ENCODE measurements around the gene OR2A2. TPM values are rescaled to one million over a fixed set of nuclear protein-coding genes. Genes with fewer than 3 reads are reported as not detected.

Gene OR2A2
- total RNA-seq, 2 experiments from 2014 or later: not detected

DNA sequence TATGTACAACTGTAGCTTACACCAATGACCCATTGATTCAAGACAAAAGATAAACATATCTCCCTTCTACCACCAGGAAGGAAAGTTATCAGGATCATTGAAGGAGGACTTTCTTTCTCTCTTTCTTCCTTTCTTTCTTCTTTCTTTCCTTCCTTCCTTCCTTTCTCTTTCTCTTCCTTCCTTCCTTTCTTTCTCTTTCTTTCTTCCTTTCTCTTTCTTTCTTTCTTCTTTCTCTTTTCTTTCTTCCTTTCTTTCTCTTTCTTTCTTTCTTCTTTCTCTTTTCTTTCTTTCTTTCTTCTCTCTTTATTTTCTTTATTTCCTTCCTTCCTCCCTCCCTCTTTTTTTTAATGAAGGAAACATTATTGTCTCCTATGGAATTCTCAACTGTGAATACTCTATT lies 10.6 kb upstream of the OR2A2 start:
- H3K4me3 ChIP-seq (ENCODE audit: low read length): no peak overlapping the region
- ATAC-seq (ENCODE audit: poor library complexity) (no peak), DNase-seq (no peak)
- H3K27ac ChIP-seq (ENCODE audit: low read depth in 1 of 2, low read length in 2 of 2): no peak overlapping the region
- CTCF ChIA-PET: no interaction called here
- Mint-ChIP-seq H3K9me3 (no peaks in the 10 kb centered on the region), H3K4me3 (no peak overlapping the region), H3K4me1 (ENCODE audit: low read depth) (peaks cover 11% of the 10 kb centered on the region), H3K27me3 (peaks cover 13% of the 10 kb centered on the region), H3K36me3 (ENCODE audit: low read depth) (no peaks in the 10 kb centered on the region), H3K27ac (no peak overlapping the region)
- no peaks in the 10 kb centered on the region for H3K9me3 ChIP-seq (ENCODE audit: control insufficient read depth in 1 of 2, insufficient read depth in 1 of 2, low read length in 2 of 2)
- TF ChIP-seq, protein P1, sequence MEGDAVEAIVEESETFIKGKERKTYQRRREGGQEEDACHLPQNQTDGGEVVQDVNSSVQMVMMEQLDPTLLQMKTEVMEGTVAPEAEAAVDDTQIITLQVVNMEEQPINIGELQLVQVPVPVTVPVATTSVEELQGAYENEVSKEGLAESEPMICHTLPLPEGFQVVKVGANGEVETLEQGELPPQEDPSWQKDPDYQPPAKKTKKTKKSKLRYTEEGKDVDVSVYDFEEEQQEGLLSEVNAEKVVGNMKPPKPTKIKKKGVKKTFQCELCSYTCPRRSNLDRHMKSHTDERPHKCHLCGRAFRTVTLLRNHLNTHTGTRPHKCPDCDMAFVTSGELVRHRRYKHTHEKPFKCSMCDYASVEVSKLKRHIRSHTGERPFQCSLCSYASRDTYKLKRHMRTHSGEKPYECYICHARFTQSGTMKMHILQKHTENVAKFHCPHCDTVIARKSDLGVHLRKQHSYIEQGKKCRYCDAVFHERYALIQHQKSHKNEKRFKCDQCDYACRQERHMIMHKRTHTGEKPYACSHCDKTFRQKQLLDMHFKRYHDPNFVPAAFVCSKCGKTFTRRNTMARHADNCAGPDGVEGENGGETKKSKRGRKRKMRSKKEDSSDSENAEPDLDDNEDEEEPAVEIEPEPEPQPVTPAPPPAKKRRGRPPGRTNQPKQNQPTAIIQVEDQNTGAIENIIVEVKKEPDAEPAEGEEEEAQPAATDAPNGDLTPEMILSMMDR (IDR thresholded peaks at IDR 0.05): peak; percentile 14
- no peaks in the 10 kb centered on the region for H3K36me3 ChIP-seq (ENCODE audit: insufficient read depth, low read length)
- no peaks in the 10 kb centered on the region for H3K4me1 ChIP-seq (ENCODE audit: insufficient read depth, low read length)
- H3K27me3 ChIP-seq (ENCODE audit: control insufficient read depth in 1 of 2, insufficient read depth in 2 of 2, low read length in 2 of 2): no peaks in the 10 kb centered on the region
- intact Hi-C loops (cut with DNase I, micrococcal nuclease): loop anchor here in 1 of 2 experiments (10.0 kb wide), 1 partner anchor 154 kb away; no protein-coding TSS in a partner anchor
- POLR2A ChIA-PET: no interaction called here

DNA sequence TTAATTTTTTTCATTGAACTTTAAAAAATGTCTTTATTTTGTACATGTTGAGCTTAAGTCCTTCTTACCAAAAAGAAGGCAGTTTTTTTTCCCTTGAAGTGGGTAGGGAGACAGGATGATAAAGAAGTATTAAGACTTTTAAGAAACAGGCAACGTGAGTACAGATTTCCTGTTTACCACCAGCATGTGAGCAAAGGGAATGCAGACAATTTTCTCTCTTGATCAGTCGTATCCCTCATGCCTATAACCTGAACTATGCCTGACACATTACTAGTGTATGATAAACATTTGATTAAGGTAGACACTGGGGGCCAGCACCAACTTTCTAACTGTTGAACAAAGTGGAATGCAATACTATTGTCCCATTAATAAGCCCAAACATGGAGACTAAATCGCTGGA lies 8.8 kb upstream of the OR2A2 start:
- POLR2A ChIA-PET: interaction anchor here (1.0 kb wide), 1 partner anchor 27 kb away, joined by 4 read pairs; no protein-coding TSS in a partner anchor
- CTCF ChIA-PET: no interaction called here
- Mint-ChIP-seq H3K27ac (no peak overlapping the region), H3K36me3 (ENCODE audit: low read depth) (no peaks in the 10 kb centered on the region), H3K4me1 (ENCODE audit: low read depth) (peaks cover 11% of the 10 kb centered on the region), H3K27me3 (peaks cover 3% of the 10 kb centered on the region), H3K4me3 (no peak overlapping the region), H3K9me3 (no peaks in the 10 kb centered on the region)
- intact Hi-C loops (cut with DNase I, micrococcal nuclease): no loop called here
- H3K9me3 ChIP-seq (ENCODE audit: control insufficient read depth in 1 of 2, insufficient read depth in 1 of 2, low read length in 2 of 2): no peaks in the 10 kb centered on the region
- H3K4me1 ChIP-seq (ENCODE audit: insufficient read depth, low read length): no peaks in the 10 kb centered on the region
- H3K36me3 ChIP-seq (ENCODE audit: insufficient read depth, low read length): no peaks in the 10 kb centered on the region
- peaks cover 0 to 3% of the 10 kb centered on the region in 2 experiments for H3K27me3 ChIP-seq (ENCODE audit: control insufficient read depth in 1 of 2, insufficient read depth in 2 of 2, low read length in 2 of 2)
- ATAC-seq (ENCODE audit: poor library complexity): no peak
- H3K27ac ChIP-seq (ENCODE audit: low read depth in 1 of 2, low read length in 2 of 2): no peak overlapping the region
- H3K4me3 ChIP-seq (ENCODE audit: low read length): no peak overlapping the region
- TF ChIP-seq, protein P1 (IDR thresholded peaks at IDR 0.05): no peak
- DNase-seq: no peak

DNA sequence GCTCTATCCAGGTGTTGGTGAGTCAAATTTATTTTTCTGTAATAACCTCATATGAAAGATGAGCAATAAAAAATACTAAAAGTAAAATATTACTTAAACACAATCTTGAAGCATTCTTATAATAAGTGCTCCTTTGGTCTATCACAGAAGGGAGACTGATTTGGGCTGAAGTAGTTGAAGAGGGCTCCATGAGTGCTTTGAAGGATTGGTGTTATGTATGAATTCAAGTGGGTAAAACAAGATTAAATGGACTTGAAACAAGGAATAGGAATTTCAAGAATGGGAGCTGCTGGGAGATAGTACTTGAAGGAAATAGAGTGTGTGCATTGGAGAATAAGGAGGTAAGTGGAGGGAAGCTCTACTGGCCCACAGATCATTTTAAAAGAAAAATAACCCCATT lies 7.3 kb upstream of the OR2A2 start:
- Histone ChIP-seq H3K36me3 (ENCODE audit: insufficient read depth, low read length) (no peaks in the 10 kb centered on the region), H3K4me3 (ENCODE audit: low read length) (no peak overlapping the region), H3K4me1 (ENCODE audit: insufficient read depth, low read length) (no peaks in the 10 kb centered on the region), H3K27me3 (ENCODE audit: control insufficient read depth in 1 of 2, insufficient read depth in 2 of 2, low read length in 2 of 2) (peaks cover 0 to 3% of the 10 kb centered on the region in 2 experiments), H3K9me3 (ENCODE audit: control insufficient read depth in 1 of 2, insufficient read depth in 1 of 2, low read length in 2 of 2) (no peaks in the 10 kb centered on the region), H3K27ac (ENCODE audit: low read depth in 1 of 2, low read length in 2 of 2) (no peak overlapping the region)
- POLR2A ChIA-PET: no interaction called here
- DNase-seq (no peak), ATAC-seq (ENCODE audit: poor library complexity) (no peak)
- no peak overlapping the region for H3K27ac Mint-ChIP-seq
- H3K4me3 Mint-ChIP-seq: no peak overlapping the region
- intact Hi-C loops (cut with DNase I, micrococcal nuclease): no loop called here
- H3K36me3 Mint-ChIP-seq (ENCODE audit: low read depth): no peaks in the 10 kb centered on the region
- H3K4me1 Mint-ChIP-seq (ENCODE audit: low read depth): peaks cover 11% of the 10 kb centered on the region
- H3K9me3 Mint-ChIP-seq: no peaks in the 10 kb centered on the region
- H3K27me3 Mint-ChIP-seq: no peaks in the 10 kb centered on the region
- TF ChIP-seq, protein P1 (IDR thresholded peaks at IDR 0.05): no peak
- CTCF ChIA-PET: no interaction called here
